ENCODE data around the gene ALK.

GRCh38 chr2:29615183-29615582 is 306.2 kb downstream of the ALK start:
- TF ChIP-seq CTCF (IDR thresholded peaks at IDR 0.05): no peak
- no peak for TF ChIP-seq POLR2AphosphoS5 (IDR thresholded peaks at IDR 0.05)
- no peak for TF ChIP-seq EP300 (IDR thresholded peaks at IDR 0.05)
- TF ChIP-seq POLR2A (IDR thresholded peaks at IDR 0.05): no peak
